HCT116 (cell line): ENCODE data around the gene CKAP4. TPM values are rescaled to one million over a fixed set of nuclear protein-coding genes. Genes with fewer than 3 reads are reported as not detected.

Source experiments
- ATAC-seq: fragments of 200-7000 bp; cut with Tn5 transposase; 2 replicates; pipeline ENCODE4 v1.9.1; 2020; ENCODE audit warnings: mild to moderate bottlenecking, moderate library complexity
- BruUV-seq: library from RNA; stranded (reverse); fragments of 400-500 nt; replicated peaks from 2 replicates; lab custom pipeline; 2021; lab: Mats Ljungman, UMichigan
- CTCF ChIA-PET: fragments of 300-600 bp; sonication (Branson Sonifier 250); formaldehyde crosslinking; loops from one replicate; lab custom pipeline; 2021; ENCODE audit warnings: antibody characterized with exemption; lab: Charles Lee
- POLR2A ChIA-PET: fragments of 300-600, 350-600 bp; sonication (Branson Sonifier 250); formaldehyde crosslinking; loops from one replicate; lab custom pipeline; 2021; ENCODE audit warnings: antibody characterized with exemption; lab: Charles Lee
- RAD21 ChIA-PET, 2 experiments: fragments of 300-600 bp; sonication (Branson Sonifier 250); formaldehyde crosslinking; loops; one replicate each; lab custom pipeline; 2023; ENCODE audit warnings: low total read pairs in 2 of 2; ENCODE audit not compliant: uncharacterized antibody in 2 of 2, unreplicated experiment in 2 of 2, low non-redundant PET in 1 of 2; lab: Charles Lee
- DNase-seq: peaks from one replicate; pipeline ENCODE4 v3.0.0-alpha.2; 2010; ENCODE audit warnings: low read depth, low spot score
- H2AFZ ChIP-seq: fragments of 200-600 bp; shearing (Covaris generic), sonication (generic); 2 replicates; pipeline ENCODE4 v1.6.1; 2017; ENCODE audit warnings: low read depth, mixed run types, mixed read lengths, antibody characterized with exemption, low read length; ENCODE audit not compliant: poor library complexity, severe bottlenecking
- H3K27ac ChIP-seq: 2 replicates; pipeline ENCODE4 v1.5.1; 2012; ENCODE audit warnings: low read depth, low read length
- H3K27me3 ChIP-seq: fragments of 200-600 bp; sonication (generic); 2 replicates; pipeline ENCODE4 v1.6.1; 2016; ENCODE audit warnings: mixed run types, low read length, mixed read lengths; ENCODE audit not compliant: insufficient read depth
- H3K36me3 ChIP-seq, 2 experiments: fragments of 200-500 bp in 1 of 2; fragments of 200-600 bp in 1 of 2; sonication (Bioruptor generic) in 1 of 2; sonication (generic) in 1 of 2; 2 replicates each; pipeline versions ENCODE4 v1.5.1 to v1.6.1; 2014 to 2016; ENCODE audit warnings: low read length in 2 of 2, inconsistent platforms in 1 of 2, mixed read lengths in 1 of 2, mixed run types in 1 of 2; ENCODE audit not compliant: insufficient read depth in 2 of 2, control insufficient read depth in 1 of 2
- H3K4me1 ChIP-seq, 2 experiments: fragments of 200-600 bp in 1 of 2; sonication (generic) in 1 of 2; 2 replicates each; pipeline versions ENCODE4 v1.5.1 to v1.6.1; 2012 to 2017; ENCODE audit warnings: low read length in 2 of 2, inconsistent platforms in 1 of 2, mild to moderate bottlenecking in 1 of 2, mixed read lengths in 1 of 2, mixed run types in 1 of 2, moderate library complexity in 1 of 2; ENCODE audit not compliant: insufficient read depth in 2 of 2, control insufficient read depth in 1 of 2
- H3K4me2 ChIP-seq: fragments of 200-600 bp; sonication (generic); 2 replicates; pipeline ENCODE4 v1.6.1; 2017; ENCODE audit warnings: mixed run types, low read length, mixed read lengths
- H3K4me3 ChIP-seq, 2 experiments: fragments of 200-600 bp in 1 of 2; sonication (generic) in 1 of 2; replicated peaks in 1 of 2; 2 replicates each; pipeline ENCODE4 v1.5.1; 2011 to 2016; ENCODE audit warnings: low read length in 2 of 2, control low read depth in 1 of 2, low read depth in 1 of 2, mild to moderate bottlenecking in 1 of 2, mixed read lengths in 1 of 2, mixed run types in 1 of 2
- H3K79me2 ChIP-seq: fragments of 200-600 bp; sonication (generic); 2 replicates; pipeline ENCODE4 v1.6.1; 2017; ENCODE audit warnings: mild to moderate bottlenecking, mixed run types, low read length, moderate library complexity, mixed read lengths; ENCODE audit not compliant: insufficient read depth
- H3K9ac ChIP-seq: fragments of 200-600 bp; sonication (generic); 2 replicates; pipeline ENCODE4 v1.6.1; 2016; ENCODE audit warnings: low read length, mixed read lengths
- H3K9me2 ChIP-seq: fragments of 200-600 bp; sonication (generic), shearing (Covaris generic); 2 replicates; pipeline ENCODE4 v1.6.1; 2017; ENCODE audit warnings: mixed run types, mild to moderate bottlenecking, moderate library complexity; ENCODE audit not compliant: insufficient read depth
- H3K9me3 ChIP-seq, 2 experiments: fragments of 200-500 bp in 1 of 2; fragments of 200-600 bp in 1 of 2; sonication (Bioruptor generic) in 1 of 2; sonication (generic) in 1 of 2; 2 replicates each; pipeline ENCODE4 v1.6.1; 2014 to 2017; ENCODE audit warnings: low read length in 2 of 2, mixed read lengths in 2 of 2, inconsistent platforms in 1 of 2, low read depth in 1 of 2, mild to moderate bottlenecking in 1 of 2, mixed run types in 1 of 2, moderate library complexity in 1 of 2; ENCODE audit not compliant: control insufficient read depth in 1 of 2, insufficient read depth in 1 of 2
- H4K20me1 ChIP-seq: fragments of 200-600 bp; sonication (generic), shearing (Covaris generic); 2 replicates; pipeline ENCODE4 v1.6.1; 2017; ENCODE audit warnings: mixed run types, mild to moderate bottlenecking, moderate library complexity; ENCODE audit not compliant: insufficient read depth
- CBX3 ChIP-seq: IDR thresholded peaks from 2 replicates; pipeline ENCODE4 v1.6.1; 2012; ENCODE audit warnings: low read depth
- CEBPB ChIP-seq: IDR thresholded peaks from 2 replicates; pipeline ENCODE4 v1.6.1; 2012; ENCODE audit warnings: low read depth
- EGR1 ChIP-seq: IDR thresholded peaks from 2 replicates; pipeline ENCODE4 v1.6.1; 2012; ENCODE audit warnings: low read depth
- EZH2 ChIP-seq: fragments of 200-600 bp; sonication (generic); IDR thresholded peaks from 2 replicates; pipeline ENCODE4 v1.6.1; 2017; ENCODE audit warnings: antibody characterized with exemption, mixed run types
- EZH2phosphoT487 ChIP-seq: fragments of 200-600 bp; IDR thresholded peaks from 2 replicates; pipeline ENCODE4 v1.6.1; 2018; ENCODE audit warnings: antibody characterized with exemption, borderline replicate concordance
- FOSL1 ChIP-seq: IDR thresholded peaks from 2 replicates; pipeline ENCODE4 v1.6.1; 2012; ENCODE audit warnings: low read depth
- JUND ChIP-seq: IDR thresholded peaks from 2 replicates; pipeline ENCODE4 v1.6.1; 2012
- POLR2AphosphoS5 ChIP-seq: IDR thresholded peaks from 2 replicates; pipeline ENCODE4 v1.6.1; 2011; ENCODE audit warnings: mild to moderate bottlenecking, low read depth, low read length, moderate library complexity
- RAD21 ChIP-seq: IDR thresholded peaks from 2 replicates; pipeline ENCODE4 v1.6.1; 2012; ENCODE audit warnings: low read depth, mild to moderate bottlenecking
- SIN3A ChIP-seq: IDR thresholded peaks from 2 replicates; pipeline ENCODE4 v1.6.1; 2012; ENCODE audit warnings: low read depth
- TCF7L2 ChIP-seq: IDR thresholded peaks from 2 replicates; pipeline ENCODE4 v1.7.0; 2011; ENCODE audit warnings: borderline replicate concordance, inconsistent platforms; ENCODE audit not compliant: insufficient read depth, insufficient read length; ENCODE audit errors: extremely low read depth
- YY1 ChIP-seq: IDR thresholded peaks from 2 replicates; pipeline ENCODE4 v1.6.1; 2011; ENCODE audit warnings: low read length, low read depth, moderate library complexity, mild to moderate bottlenecking; ENCODE audit not compliant: insufficient replicate concordance; ENCODE audit errors: extremely low read depth
- ZFX ChIP-seq: fragments of 450-650 bp; IDR thresholded peaks from 2 replicates; pipeline ENCODE4 v1.6.1; 2017
- intact Hi-C: fragments of 100-400 bp; cut with micrococcal nuclease; formaldehyde crosslinking; loops from 2 replicates; pipeline ENCODE4 v1.10.0; 2022
- total RNA-seq: library from RNA; stranded (reverse); gene quantifications from one replicate; pipeline ENCODE4 v1.2.1, GENCODE V29; 2021; ENCODE audit not compliant: unreplicated experiment
- TF ChIP-seq, protein P1 (sequence below), 3 experiments: fragments of 200-600 bp in 1 of 3; sonication (generic) in 1 of 3; IDR thresholded peaks in 2 of 3; conservative IDR thresholded peaks in 1 of 3; 2 replicates each; pipeline ENCODE4 v1.5.1; 2012 to 2017; ENCODE audit warnings: low read depth in 2 of 3, low read length in 2 of 3, antibody characterized with exemption in 1 of 3, borderline replicate concordance in 1 of 3, control low read depth in 1 of 3, mild to moderate bottlenecking in 1 of 3, mixed read lengths in 1 of 3, mixed run types in 1 of 3, moderate library complexity in 1 of 3; ENCODE audit not compliant: insufficient read depth in 1 of 3
- TF ChIP-seq, protein P2 (sequence below): IDR thresholded peaks from 2 replicates; pipeline ENCODE4 v1.6.1; 2012
- TF ChIP-seq, protein P3 (sequence below): IDR thresholded peaks from 2 replicates; pipeline ENCODE4 v1.6.1; 2011; ENCODE audit warnings: mild to moderate bottlenecking, low read length, moderate library complexity; ENCODE audit not compliant: insufficient replicate concordance; ENCODE audit errors: extremely low read depth
- TF ChIP-seq, protein P4 (sequence below): IDR thresholded peaks from 2 replicates; pipeline ENCODE4 v1.6.1; 2012; ENCODE audit warnings: low read depth
- TF ChIP-seq, protein P5 (sequence below): IDR thresholded peaks from 2 replicates; pipeline ENCODE4 v1.6.1; 2012

CKAP4 gene
- total RNA-seq, 1 experiment from 2014 or later, result 45.9 TPM

DNA sequence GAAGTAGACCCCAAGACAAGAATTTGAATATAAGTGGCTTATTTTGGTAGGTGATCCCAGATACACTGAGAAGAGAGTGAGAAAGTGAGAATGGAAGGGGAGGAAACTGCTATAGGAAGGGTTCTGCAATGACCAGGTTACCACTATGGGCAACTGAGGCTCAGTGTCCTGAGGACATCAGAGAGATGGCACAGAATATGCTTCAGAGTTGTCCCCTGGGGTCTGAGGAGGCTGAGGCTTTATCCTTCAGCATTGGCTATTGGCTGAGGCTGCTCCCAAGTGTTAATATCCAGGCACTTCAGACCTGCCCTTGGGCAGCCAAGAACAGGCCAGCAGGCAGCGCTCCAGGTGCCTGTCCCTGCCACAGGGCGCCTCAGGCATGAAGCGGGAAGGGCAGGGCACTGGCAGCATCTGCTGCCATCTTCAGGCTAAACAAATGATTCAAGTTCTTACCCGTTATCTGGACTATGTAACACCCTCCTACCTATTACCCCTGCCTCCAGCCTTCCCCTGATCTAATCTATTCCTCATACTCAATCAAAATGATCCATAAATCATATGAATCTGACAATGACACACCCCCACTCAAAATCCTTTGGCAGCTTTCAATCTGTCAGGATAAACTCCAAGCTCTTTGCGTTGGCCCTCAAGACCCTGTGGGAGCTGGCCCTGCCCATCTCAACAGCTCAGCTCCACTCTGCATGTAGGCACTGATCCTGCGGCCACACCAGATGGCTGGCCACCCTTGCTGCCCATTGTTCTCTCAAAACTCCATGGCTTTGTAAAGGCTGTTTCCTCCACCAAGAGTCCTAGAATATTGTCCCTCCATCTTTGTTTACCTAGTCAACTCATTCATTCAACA lies 42.4 kb downstream of the CKAP4 start:
- Histone ChIP-seq H4K20me1 (no peaks in the 10 kb centered on the region), H2AFZ (no peak overlapping the region), H3K9ac (no peak overlapping the region), H3K9me2 (no peaks in the 10 kb centered on the region), H3K27me3 (peaks cover 5% of the 10 kb centered on the region; the same call in 1 of the 2 replicates), H3K27ac (no peak overlapping the region), H3K4me1 (no peaks in the 10 kb centered on the region; a peak in 1 of 4 replicates), H3K36me3 (no peaks in the 10 kb centered on the region), H3K4me2 (no peak overlapping the region), H3K4me3 (no peak overlapping the region), H3K9me3 (no peaks in the 10 kb centered on the region), H3K79me2 (no peaks in the 10 kb centered on the region)
- intact Hi-C loops, result loop anchor here (1.0 kb wide), 2 partner anchors 500 to 785 kb away; no protein-coding TSS in a partner anchor
- ATAC-seq, result peak; percentile 100
- ChIA-PET RAD21 (no interaction called here), POLR2A (no interaction called here), CTCF (interaction anchor here (0.9 kb wide), 2 partner anchors 18 to 785 kb away, joined by 3 to 5 read pairs; no protein-coding TSS in a partner anchor)
- BruUV-seq, result no TSS peak
- peak; percentile 64 for DNase-seq
- TF ChIP-seq RAD21 (peak; percentile 83), EZH2phosphoT487 (no peak), TCF7L2 (no peak), ZFX (no peak), EZH2 (no peak), CEBPB (no peak), SIN3A (no peak), POLR2AphosphoS5 (no peak), CBX3 (peak; percentile 48; the same call in 1 of the 2 replicates), YY1 (peak; percentile 58), JUND (no peak), FOSL1 (no peak), EGR1 (no peak)
- TF ChIP-seq, protein P1, sequence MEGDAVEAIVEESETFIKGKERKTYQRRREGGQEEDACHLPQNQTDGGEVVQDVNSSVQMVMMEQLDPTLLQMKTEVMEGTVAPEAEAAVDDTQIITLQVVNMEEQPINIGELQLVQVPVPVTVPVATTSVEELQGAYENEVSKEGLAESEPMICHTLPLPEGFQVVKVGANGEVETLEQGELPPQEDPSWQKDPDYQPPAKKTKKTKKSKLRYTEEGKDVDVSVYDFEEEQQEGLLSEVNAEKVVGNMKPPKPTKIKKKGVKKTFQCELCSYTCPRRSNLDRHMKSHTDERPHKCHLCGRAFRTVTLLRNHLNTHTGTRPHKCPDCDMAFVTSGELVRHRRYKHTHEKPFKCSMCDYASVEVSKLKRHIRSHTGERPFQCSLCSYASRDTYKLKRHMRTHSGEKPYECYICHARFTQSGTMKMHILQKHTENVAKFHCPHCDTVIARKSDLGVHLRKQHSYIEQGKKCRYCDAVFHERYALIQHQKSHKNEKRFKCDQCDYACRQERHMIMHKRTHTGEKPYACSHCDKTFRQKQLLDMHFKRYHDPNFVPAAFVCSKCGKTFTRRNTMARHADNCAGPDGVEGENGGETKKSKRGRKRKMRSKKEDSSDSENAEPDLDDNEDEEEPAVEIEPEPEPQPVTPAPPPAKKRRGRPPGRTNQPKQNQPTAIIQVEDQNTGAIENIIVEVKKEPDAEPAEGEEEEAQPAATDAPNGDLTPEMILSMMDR (IDR thresholded peaks at IDR 0.05 in 2 of 3, conservative IDR thresholded peaks at IDR 0.05 in 1 of 3; ENCODE audit: borderline replicate concordance in 1 of 3, insufficient read depth in 1 of 3, low read depth in 2 of 3, low read length in 2 of 3), result peak; percentile 61 to 93 (median 69)
- TF ChIP-seq, protein P2, sequence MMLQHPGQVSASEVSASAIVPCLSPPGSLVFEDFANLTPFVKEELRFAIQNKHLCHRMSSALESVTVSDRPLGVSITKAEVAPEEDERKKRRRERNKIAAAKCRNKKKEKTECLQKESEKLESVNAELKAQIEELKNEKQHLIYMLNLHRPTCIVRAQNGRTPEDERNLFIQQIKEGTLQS, result no peak
- TF ChIP-seq, protein P3, sequence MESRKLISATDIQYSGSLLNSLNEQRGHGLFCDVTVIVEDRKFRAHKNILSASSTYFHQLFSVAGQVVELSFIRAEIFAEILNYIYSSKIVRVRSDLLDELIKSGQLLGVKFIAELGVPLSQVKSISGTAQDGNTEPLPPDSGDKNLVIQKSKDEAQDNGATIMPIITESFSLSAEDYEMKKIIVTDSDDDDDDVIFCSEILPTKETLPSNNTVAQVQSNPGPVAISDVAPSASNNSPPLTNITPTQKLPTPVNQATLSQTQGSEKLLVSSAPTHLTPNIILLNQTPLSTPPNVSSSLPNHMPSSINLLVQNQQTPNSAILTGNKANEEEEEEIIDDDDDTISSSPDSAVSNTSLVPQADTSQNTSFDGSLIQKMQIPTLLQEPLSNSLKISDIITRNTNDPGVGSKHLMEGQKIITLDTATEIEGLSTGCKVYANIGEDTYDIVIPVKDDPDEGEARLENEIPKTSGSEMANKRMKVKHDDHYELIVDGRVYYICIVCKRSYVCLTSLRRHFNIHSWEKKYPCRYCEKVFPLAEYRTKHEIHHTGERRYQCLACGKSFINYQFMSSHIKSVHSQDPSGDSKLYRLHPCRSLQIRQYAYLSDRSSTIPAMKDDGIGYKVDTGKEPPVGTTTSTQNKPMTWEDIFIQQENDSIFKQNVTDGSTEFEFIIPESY, result no peak
- TF ChIP-seq, protein P4, sequence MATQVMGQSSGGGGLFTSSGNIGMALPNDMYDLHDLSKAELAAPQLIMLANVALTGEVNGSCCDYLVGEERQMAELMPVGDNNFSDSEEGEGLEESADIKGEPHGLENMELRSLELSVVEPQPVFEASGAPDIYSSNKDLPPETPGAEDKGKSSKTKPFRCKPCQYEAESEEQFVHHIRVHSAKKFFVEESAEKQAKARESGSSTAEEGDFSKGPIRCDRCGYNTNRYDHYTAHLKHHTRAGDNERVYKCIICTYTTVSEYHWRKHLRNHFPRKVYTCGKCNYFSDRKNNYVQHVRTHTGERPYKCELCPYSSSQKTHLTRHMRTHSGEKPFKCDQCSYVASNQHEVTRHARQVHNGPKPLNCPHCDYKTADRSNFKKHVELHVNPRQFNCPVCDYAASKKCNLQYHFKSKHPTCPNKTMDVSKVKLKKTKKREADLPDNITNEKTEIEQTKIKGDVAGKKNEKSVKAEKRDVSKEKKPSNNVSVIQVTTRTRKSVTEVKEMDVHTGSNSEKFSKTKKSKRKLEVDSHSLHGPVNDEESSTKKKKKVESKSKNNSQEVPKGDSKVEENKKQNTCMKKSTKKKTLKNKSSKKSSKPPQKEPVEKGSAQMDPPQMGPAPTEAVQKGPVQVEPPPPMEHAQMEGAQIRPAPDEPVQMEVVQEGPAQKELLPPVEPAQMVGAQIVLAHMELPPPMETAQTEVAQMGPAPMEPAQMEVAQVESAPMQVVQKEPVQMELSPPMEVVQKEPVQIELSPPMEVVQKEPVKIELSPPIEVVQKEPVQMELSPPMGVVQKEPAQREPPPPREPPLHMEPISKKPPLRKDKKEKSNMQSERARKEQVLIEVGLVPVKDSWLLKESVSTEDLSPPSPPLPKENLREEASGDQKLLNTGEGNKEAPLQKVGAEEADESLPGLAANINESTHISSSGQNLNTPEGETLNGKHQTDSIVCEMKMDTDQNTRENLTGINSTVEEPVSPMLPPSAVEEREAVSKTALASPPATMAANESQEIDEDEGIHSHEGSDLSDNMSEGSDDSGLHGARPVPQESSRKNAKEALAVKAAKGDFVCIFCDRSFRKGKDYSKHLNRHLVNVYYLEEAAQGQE, result no peak
- TF ChIP-seq, protein P5, sequence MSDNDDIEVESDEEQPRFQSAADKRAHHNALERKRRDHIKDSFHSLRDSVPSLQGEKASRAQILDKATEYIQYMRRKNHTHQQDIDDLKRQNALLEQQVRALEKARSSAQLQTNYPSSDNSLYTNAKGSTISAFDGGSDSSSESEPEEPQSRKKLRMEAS, result peak; percentile 32; the same call in 1 of the 2 replicates
